GM19372 (cell line): ENCODE results near the gene SPATA9.

ENCODE experiments used
- ATAC-seq: cut with Tn5 transposase; IDR thresholded peaks from one replicate; pipeline ENCODE4 v1.9.1; 2021; ENCODE audit warnings: mild to moderate bottlenecking, low read depth, moderate library complexity; ENCODE audit not compliant: unreplicated experiment

SPATA9 gene

GRCh38 chr5:95689680-95690079, 6.9 kb upstream of the SPATA9 start:
- no peak for ATAC-seq

GRCh38 chr5:95686651-95687050, 3.9 kb upstream of the SPATA9 start:
- no peak for ATAC-seq

- no peak for ATAC-seq
These were observed 1.6 kb upstream of the SPATA9 start for GRCh38 chr5:95684361-95684760.

- no peak for ATAC-seq
These were observed 9.7 kb downstream of the SPATA9 start for GRCh38 chr5:95673081-95673480.

GRCh38 chr5:95672641-95673040, 10.2 kb downstream of the SPATA9 start:
- no peak for ATAC-seq

- no peak for ATAC-seq
These were observed 11.0 kb downstream of the SPATA9 start for GRCh38 chr5:95671826-95672225.

- ATAC-seq: no peak
These were observed 12.2 kb downstream of the SPATA9 start for GRCh38 chr5:95670568-95670967.

- ATAC-seq: no peak
These were observed 12.8 kb downstream of the SPATA9 start for GRCh38 chr5:95669985-95670384.

- no peak for ATAC-seq
These were observed 13.3 kb downstream of the SPATA9 start for GRCh38 chr5:95669540-95669939.

- ATAC-seq: no peak
These were observed 14.1 kb downstream of the SPATA9 start for GRCh38 chr5:95668728-95669127.

- ATAC-seq: no peak
These were observed 14.6 kb downstream of the SPATA9 start for GRCh38 chr5:95668216-95668615.

GRCh38 chr5:95667678-95668077, 15.1 kb downstream of the SPATA9 start:
- ATAC-seq: no peak

GRCh38 chr5:95667061-95667618, 15.7 kb downstream of the SPATA9 start:
- no peak for ATAC-seq

- no peak for ATAC-seq
These were observed 18.5 kb downstream of the SPATA9 start for GRCh38 chr5:95664204-95664786.

GRCh38 chr5:95662946-95663345, 19.8 kb downstream of the SPATA9 start:
- no peak for ATAC-seq

- ATAC-seq: no peak
These were observed 22.7 kb downstream of the SPATA9 start for GRCh38 chr5:95660060-95660459.

GRCh38 chr5:95655575-95655974, 27.2 kb downstream of the SPATA9 start:
- ATAC-seq: no peak

- no peak for ATAC-seq
These were observed 28.6 kb downstream of the SPATA9 start for GRCh38 chr5:95654196-95654595.

- no peak for ATAC-seq
These were observed 29.9 kb downstream of the SPATA9 start for GRCh38 chr5:95652849-95653248.

GRCh38 chr5:95649842-95650620, 32.8 kb downstream of the SPATA9 start:
- ATAC-seq: no peak

- ATAC-seq: no peak
These were observed 33.5 kb downstream of the SPATA9 start for GRCh38 chr5:95649274-95649673.
